GM21528 (cell line): ENCODE data around the gene MYH11.
"Not testable (repeated sequence)": the region's sequence is repeated elsewhere in the genome, so short reads cannot be mapped to it uniquely, and the experiment has no call there.

Experiments
- ATAC-seq: cut with Tn5 transposase; IDR thresholded peaks from one replicate; pipeline ENCODE4 v1.9.1; 2021; ENCODE audit warnings: mild to moderate bottlenecking, moderate library complexity; ENCODE audit not compliant: unreplicated experiment, low FRiP score

MYH11 gene

DNA sequence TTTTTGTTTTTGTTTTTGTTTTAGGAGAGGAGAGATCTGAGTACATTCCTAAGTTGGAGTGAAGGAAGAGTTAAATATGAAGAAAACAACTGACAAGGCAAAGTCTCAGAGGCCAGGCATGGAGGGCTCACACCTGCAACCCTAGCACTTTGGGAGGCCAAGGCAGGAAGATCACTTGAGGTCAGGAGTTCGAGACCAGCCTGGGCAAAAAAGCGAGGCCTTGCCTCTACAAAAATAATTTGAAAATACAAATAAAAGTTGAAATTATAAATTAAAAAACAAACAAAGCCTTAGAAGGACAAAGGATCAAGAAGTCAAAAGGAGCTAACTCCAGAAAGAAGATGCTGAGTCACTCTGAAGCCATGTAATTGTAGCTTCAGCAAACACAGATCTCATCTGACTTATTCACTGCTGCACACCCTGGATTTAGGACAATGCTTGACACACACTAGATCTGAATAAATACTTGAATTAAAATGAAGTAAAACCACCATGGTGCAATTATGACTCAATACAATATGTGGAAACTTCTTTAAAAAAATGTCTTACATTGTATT is 22.5 kb upstream of the MYH11 start:
- ATAC-seq = no peak

DNA sequence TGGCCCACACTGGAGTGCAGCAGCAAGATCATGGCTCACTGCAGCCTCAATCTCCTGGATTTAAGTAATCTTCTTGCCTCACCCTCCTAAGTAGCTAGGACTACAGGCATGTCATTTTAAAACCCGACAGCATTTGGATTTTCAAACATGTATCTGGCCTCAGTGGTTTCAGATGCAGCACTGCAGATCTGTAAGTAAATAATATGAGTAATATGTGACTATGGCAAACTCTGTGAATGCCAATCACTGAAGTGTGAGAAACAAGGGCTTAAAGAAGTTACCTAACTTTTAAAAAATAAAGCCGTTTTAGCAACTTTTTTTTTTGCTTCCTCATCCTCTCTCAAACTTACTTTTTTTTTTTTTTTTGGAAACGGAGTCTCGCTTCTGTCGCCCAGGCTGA is 19.7 kb upstream of the MYH11 start:
- ATAC-seq = no peak

DNA sequence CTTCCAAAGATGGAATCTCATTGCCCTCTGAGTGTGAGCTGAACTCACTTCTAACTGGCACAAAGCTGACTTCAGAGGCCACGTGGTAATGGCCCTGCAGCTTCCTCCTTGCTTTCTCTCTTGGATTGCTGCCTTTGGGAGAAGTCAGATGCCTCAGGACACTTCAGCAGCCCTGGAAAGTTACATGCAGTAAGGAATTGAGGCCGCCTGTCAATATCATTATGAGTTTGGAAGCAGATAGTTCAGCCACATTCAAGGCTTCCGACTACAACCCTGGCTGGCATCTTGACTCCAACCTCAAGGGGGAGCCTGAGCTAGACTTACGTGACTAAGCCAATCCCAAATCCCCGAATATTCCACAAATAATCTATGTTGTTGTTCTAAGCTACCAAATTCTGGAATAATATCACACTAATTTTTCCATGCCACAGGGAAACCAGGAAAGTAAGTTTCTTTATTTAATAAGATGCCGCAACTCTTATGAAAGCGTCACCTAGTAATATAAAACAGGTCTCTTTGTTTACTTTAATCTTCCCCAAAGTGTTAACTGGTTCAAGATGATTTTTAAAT is 18.0 kb upstream of the MYH11 start:
- no peak for ATAC-seq

DNA sequence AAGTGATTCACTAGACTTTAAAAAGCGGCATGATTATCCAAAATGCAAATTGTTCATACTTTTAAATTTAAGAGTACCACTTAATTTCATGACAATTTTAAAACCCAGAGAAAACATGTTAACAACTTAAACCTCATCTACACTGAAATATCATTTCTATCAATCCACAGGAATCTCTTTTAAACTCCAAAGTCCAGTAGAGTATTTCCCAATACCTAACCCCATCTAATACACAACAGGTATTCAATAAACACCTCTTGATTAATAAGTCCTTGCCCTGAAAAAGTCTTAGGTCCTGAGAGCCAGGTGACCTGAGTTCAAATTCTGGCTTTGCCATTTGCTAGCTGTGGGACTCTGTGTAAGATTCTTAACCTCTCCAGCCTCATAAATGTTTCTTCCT is 16.9 kb upstream of the MYH11 start:
- ATAC-seq = no peak

DNA sequence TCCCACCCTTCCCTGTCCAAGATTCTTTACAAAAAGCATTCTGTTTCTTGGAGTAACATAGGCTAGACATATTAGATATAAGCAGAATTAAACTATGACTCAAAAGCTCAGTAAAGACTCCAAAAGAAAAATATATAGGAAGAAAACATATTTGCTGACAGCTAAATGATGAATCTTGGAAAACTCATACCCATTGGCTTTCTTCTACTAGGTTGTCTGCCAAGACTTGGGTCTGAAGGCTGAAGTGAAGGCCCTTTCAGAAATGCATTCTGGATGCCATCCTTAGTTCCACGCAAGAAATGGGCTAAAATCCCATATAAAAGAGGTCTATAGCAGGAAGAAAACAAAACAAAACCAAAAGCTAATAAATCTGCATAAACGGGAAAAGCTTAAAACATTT is 16.5 kb upstream of the MYH11 start:
- ATAC-seq = no peak

DNA sequence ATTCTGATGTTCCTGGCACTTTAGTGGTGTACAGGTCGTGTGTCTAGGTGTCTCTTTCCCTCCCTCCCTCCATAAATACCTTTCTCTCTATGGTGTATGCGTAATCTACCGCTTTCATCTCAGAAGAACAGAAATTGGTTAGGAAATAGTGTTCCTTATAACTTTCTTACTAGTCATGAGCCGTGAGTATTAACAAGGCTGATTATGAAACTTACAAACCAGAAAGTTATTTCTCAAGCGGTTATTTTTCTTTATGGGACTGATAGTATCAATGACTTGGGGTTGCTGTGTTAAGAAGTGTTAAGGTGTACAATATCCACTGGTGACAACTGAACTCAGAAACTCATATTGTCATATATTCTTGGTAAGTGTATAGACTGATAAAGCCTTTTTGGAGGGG is 13.2 kb upstream of the MYH11 start:
- no peak for ATAC-seq

DNA sequence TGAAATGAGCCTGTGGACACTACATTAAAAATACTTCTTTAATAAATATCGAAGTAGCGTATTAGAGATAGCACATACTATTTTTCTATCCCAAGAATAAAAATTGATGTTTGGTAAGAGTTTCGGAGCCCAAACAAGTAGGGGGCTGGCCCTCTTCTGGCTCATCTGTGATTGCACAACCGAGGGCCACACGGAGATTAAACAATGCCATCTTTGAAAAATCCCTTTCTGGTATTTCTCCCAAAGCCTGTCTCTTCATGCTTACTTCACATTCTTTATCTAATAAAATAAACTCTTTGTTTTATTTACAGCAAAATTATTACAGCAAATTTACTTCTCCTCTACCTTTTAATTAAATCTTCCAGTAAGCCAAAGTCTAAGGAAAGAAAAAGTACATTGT is 9.6 kb upstream of the MYH11 start:
- no peak for ATAC-seq

DNA sequence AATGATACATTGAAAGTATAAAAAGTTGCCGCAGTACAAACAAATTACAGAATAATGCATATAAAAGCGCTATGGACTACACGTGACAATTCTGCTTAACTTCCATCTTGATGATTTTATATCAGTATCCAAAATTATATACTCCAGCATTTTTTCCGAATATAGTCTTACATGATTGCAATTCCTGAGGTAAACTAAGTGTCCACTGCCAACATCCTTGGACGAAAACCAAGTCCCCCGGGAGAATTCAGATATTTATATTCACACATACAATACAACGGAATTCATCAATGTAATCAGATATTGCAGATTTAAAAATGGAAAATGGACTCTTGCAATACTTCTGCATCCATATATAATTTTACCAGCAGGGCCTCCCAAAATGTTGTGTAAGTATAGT is 8.9 kb upstream of the MYH11 start:
- no peak for ATAC-seq

DNA sequence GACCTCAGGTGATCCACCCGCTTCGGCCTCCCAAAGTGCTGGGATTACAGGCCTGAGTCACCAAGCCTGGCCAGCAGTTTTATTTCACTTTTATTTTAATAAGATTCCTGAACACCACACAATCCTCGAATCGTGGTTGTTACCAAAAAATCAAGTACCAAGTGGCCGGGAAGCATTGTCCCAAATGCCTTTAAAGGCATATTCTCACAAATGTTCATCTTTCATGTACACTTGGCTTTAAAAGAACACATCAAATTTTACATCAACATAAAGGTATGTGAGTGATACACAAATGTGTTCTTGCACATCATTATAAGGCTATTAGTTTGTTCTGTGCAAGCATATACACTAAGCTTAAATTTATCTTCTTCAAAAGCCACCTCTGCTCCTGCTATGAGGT is 8.1 kb upstream of the MYH11 start:
- ATAC-seq = no peak

DNA sequence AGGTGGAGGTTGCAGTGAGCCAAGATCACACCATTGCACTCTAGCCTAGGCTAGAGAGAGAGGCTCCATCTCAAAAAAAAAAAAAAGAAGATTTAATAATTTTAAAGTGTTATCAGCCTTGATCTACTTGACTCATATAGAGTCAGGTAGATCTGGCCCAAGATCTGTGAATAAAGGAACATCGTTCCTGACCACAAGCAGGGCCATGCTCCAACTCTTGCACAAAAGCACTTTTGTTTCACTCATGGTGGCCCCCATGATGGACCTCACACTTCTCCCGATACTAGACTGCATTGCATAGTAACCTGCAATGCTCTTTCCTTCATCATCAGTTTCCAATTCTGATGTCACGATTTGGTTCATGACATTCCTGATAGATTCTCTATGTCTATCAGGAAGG is 5.2 kb upstream of the MYH11 start:
- no peak for ATAC-seq

DNA sequence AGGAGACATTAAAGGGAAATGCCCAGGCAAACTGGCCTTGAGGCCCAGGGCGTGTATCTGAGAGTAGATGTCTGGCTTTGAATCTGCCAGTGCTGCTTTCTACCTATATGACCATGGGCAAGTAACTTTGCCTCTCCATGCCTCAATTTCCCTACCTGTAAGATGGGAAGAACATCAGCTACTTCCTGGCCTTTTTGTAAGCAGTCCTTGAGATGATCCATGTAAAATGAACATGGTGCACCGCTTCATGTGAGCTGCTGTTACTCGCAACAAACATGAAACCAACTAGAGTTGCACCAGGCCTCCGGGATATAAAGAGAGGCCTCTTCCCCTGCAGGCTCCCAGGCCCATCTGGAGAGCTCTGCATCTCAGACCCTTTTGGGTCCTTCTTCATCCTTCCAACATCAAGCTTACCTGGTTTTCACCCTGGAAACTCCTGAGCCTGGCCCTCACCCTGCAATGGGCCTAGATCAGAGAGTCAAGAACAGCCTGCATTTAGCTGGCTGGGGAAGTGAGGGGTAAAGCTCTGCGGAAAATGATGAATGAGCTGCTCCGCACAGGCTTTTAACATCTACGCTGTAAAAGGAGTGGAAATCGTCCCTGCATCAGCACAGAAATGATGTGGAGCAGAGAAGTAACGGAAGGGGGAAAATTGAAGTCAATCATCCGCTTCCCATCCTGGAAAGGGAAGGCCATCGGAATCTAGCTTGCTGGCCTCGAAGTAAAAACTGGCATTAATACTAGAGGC is 2.3 kb upstream of the MYH11 start:
- ATAC-seq = no peak

DNA sequence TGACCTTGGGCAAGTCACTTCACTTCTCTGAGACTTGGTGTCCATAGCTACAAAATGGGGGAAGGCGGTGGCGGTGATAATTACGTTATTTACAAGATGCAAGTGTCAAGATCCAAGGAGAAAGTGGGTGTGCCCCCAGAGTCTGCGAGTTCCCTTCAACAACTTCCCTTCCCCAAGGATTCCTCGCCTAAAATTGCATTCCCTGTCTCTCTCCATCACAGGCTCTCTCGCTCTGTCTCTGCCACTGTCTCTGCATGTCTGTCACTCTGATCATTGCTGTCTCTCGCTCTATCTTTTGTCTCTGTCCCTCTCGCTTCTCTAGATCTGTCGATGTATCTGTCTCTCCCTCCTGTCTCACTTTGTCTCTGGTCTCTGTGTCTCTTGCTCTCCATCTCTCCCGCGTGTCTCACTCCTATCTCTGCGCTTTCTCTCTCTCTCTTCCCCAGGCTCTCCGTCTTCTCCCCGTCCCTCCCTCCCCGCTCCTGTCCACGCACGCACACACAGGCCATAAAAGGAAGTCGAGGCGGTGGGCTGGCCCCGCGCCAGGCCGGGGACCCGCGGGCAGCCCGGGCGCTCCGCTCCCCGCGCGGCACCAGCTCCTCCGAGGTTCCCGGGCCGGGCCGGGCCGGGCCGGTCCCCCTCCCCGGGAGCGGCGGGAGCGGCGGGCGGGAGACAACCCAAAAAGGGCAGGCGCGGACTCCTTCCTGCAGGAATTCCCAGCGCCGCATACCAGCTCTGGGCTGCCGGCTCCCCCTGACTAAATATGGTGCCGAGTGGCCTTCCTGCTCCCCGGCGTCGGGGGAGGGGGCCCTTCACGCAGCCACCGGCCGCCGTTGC is 1.1 kb upstream of the MYH11 start:
- ATAC-seq = no peak

DNA sequence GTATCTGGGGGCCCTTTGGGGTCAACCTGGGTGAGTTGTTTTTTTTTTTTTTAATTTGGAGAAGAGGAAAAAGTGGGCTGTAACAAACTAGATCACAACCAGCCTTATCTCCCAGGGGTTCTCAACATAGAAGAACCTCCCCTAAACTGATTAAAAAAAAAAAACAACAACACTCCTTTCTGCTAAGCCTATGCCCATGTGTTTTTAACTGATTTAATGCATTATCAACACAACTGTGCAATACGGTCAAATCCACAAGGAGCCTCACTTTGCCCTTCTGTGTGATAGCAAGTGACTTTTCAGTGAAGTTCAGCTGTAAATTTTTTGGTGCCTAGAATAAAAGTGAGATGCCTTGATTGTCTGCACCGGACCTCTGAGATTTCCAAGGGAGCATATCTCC is 646 bp downstream of the MYH11 start:
- ATAC-seq = no peak

DNA sequence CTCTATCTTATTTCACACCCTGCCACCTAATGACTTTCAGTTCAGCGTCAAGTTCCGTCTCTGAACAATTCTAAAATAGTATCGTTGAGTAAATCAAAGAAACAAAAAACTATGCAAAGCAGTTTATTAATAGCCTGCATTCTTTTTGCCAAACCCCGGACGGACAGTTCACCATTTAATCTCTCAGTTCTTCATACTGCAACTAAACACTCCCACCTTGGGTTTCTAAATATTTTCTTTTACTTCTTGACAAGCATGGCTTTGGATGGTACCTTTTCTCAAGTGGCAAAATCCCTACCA is 1.2 kb downstream of the MYH11 start:
- peak; percentile 77 for ATAC-seq

DNA sequence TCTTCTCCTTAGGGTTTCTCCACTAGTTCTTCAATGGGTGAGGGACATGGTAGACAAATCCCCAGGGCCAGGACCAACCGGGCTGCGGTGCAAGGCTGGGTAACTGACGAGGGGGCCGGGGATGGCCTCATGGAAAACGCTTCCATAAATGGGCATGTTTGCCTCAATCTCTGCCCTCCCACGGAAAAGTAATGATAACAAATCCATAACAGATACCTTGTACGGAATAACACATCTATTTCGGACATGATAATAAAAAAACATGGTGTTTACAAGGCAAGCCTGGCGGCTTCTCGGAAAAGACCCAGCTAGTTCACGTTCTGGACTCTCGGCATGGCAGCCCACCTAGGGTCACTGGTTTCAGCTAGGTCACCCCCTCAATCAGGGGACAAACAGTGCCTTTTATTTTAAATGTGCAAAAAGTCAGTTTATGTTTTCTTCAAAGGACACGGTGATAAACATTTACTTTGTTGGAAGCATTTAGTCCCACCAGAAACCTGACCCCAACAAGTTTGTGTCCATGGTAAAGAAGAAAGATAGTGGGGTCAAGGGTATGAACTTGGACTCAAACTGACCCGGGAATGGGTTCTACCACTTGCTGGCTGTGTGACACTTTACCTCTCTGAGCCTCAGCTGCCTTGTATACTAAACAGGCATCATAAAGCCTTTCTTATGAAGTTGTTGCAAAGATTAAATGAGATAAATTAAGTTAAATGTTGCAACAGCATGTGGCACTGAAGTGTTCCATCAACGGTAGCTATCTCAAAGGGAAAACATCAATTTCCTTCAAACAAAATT is 1.7 kb downstream of the MYH11 start:
- ATAC-seq = no peak

DNA sequence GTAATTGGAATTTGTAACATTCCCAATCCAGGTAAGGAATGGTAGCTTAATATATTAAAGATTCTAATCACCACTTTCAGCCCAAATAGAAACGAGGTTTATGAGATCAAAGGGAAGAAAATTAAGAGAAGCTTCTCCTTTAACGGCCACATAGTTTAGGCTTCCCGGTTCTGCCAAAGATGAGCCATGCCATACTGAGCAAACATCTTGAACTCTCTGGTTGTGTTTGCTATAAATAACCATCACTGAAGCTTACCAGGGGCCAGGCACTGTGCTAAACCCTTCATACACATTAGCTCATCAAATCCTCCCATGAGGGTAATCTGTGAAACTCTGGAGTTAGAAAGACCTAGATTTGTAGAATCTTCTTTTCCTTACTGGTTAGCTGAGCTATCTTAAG is 2.8 kb downstream of the MYH11 start:
- no peak for ATAC-seq

DNA sequence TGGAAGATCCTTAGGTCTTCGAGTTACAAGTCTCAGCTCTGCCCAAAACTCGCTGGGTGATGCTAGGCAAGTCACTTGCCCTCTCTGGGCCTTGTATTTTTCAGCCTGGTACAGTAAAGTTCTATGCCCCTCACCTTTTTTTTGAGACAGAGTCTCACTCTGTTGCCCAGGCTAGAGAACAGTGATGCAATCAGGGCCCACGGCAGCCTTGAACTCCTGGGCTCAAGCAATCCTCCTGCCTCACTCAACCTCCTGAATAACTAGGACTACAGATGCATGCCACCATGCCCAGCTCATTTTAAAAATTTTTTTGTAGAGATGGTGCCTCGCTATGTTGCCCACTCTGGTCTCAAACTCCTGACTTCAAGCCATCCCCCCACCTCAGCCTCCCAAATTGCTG is 3.8 kb downstream of the MYH11 start:
- ATAC-seq = no peak

DNA sequence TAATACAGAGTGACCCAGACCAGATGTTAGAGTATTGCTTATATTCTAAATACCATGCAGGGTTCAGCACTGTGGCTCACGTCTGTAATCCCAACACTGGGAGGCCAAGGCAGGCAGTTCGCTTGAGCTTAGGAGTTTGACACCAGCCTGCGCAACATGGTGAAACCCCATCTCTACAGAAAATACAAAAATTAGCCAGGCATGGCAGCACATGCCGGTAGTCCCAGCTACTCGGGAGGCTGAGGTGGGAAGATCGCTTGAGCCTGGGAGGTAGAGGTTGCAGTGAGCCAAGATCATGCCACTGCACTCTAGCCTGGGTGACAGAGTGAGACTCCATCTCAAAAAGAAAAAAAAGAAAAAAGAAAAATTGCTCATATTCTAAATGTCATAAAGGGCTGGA is 6.3 kb downstream of the MYH11 start:
- not testable (repeated sequence) for ATAC-seq

DNA sequence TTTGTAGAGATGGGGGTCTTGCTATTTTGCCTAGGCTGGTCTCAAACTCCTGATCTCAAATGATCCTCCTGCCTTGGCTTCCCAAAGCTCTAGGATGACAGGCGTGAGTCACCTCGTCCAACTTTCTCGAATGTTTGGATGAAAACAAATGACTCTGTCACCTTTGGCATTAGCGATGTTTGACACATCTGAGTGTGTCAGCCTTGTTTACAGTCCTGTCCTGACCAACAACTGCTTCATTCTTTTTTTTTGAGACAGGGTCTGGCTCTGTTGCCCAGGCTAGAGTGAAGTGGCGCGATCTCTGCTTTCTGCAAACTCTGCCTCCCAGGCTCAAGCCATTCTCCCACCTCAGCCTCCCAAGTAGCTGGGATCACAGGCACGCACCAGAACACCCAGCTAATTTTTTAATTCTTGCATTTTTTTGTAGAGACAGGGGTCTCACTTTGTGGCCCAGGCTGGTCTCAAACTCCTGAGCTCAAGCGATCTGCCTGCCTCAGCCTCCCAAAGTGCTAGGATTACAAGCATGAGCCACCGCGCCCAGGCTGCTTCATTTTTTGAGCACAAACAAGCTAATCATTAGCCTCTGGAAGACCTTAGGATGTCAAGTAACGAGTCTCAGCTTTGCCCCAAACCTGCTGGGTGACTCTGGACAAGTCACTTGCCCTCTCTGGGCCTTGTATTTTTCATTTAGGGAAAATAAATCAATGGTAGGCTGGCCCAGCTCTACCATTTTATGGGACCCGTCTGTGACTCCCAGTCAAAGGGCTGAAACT is 7.4 kb downstream of the MYH11 start:
- no peak for ATAC-seq

DNA sequence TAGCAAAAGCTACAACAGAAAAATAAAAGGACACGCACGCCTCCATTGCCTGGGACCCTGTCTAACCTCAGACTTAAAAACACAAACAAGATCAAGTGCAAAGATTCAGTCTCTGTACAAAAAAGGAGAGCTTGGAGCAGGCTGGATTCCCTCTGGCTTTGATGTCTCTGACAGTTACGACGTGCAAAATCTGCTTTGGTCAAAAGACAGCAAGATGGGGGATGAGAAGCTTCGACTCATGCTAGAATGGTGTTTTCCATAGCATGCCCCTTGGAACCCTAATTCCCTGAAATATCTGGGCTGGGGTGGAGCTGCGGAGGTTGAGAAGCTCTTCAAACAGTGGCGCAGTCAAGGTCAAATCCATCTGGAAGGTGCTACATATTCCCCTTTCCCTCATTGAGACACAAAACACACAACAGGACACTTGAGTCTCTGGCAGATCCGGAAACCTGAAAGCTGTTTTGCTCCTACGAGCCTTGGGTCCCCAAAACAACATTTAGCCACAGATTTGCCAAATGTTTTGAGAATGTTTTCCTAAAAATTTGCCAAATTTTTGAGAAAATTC is 9.1 kb downstream of the MYH11 start:
- no peak for ATAC-seq
